Skin of body (tissue), 2 donors: ENCODE results near the gene PML. TPM values are rescaled to one million over a fixed set of nuclear protein-coding genes. Genes with fewer than 3 reads are reported as not detected.
A peak's percentile ranks its signal among the peaks of the same experiment; 100 is the strongest.
"Not testable (repeated sequence)": the region's sequence is repeated elsewhere in the genome, so short reads cannot be mapped to it uniquely, and the experiment has no call there.

Experiments
- DNase-seq: peaks from one replicate; lab custom pipeline; 2025; lab: John Stamatoyannopoulos, UW
- total RNA-seq: library from RNA; depleted of rRNA; stranded (reverse); fragments of >200 nt; gene quantifications from one replicate; pipeline ENCODE4 v1.2.3, GENCODE V29; 2014

PML gene
- total RNA-seq, 1 donor from 2014 or later: 28.6 TPM

DNA sequence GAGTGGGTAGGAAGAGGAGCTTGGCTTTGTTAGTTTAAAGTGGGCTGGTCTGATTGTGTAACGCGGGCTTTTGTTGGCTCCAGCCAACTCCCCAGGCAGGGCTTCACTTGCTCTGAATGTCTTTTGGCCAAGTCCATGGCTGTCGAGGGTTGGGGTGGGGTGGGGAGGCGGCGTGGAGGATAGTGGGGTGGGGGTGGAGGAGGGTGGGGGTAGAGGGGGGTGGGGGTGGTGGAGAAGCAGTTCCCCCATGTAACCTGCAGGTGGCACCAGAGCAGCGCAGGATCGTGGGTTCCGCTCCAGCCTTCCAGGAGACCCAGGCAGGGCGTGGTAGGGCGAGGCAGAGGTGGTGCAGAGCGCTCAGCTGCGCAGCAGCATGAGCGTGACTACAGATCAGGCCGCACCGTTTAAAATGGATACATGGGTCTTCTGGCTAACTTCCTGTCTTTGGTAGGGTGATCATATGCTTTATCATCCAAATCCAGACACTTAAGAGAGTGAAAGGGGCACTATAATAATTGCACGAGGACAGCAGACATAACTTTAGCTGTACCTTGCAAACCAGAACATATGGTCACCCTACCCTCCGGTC is 59.5 kb downstream of the PML start:
- peak; percentile 86 for DNase-seq

DNA sequence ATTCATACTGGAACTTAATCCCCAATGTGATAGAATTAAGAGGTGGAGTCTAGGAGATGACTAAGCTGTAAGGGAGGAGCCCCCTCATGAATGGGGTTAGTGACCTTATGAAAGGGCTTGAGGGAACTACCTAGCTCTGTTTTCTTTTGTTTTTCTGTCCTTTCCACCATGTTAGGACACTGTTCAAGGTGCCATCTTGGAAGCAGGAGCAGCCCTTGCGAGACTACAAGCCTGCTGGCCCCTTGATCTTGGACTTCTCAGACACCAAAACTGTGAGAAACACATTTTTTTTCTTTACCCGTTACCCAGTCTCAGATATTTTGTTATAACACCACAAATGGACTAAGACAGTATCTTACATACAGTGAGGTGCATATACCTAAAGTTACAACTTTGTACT is 61.3 kb downstream of the PML start:
- no peak for DNase-seq

DNA sequence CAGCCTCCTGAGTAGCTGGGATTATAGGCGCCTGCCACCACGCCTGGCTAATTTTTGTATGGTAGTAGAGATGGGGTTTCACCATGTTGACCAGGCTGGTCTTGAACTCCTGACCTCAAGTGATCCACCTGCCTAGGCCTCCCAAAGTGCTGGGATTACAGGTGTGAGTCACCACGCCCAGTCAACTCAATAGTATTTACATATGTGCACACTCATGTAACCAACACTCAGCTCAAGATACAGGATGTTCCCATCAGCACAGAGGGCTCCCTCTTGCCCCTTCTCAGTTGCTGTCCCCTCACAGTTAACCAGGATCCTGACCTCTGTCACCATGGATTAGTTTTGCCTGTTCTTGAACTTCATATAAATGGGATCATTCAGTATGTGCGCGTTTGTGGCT is 61.8 kb downstream of the PML start:
- not testable (repeated sequence) for DNase-seq

DNA sequence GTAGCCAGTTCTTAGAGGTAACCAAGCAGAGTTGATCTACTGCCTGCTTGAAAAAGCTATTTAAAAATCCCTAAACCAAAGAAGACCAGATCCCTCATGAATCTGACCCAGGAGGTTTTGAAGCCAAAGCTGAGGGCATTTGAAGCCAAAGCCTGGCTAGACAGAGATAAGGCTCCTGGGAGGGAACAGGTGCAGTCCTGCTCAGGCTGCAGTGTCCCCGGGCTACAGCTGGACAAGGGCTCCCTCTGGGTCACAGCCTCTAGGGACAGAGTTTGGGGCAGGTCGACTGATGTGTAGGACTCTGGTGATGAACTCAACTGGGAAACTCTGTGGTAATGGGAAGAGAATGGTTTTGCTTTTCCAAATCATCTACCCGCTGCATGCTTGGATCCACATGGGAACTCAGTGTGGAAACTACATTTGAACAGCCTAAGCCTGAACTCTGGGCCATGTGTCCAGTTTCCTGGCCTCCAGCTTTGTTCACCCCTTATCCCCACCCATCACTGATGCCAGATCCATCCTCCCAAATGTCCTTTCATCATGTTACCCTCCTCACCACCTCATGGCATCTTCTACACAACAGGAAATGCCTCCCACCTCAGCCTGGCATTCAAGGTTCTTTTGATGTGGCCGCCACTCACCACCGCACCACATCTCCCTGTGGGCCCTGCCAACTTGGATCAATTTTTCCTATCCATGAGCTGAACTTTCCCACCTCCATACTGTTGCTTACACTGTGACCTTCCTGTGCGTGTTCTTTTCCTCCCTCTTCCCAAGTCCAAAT is 64.7 kb downstream of the PML start:
- not testable (repeated sequence) for DNase-seq

DNA sequence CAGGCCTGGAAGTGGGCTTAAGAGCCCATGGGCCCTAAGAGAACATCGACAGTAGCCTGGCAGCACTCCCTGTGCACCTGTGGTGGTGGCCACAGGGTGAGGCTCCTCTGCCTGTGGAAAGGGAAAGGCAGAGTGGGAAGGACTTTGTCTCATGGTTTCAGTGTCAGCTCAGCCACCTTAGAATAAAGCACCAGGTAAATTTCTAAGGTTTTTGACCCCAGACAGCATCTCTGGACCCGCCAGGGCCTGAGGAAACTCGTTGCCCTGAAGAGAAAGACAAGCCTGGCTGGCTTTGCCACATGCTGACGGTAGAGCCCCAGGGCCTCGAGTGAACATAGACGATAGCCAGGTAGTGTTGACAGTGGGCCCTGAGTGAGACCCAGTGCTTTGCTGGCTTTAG is 65.7 kb downstream of the PML start:
- no peak for DNase-seq

DNA sequence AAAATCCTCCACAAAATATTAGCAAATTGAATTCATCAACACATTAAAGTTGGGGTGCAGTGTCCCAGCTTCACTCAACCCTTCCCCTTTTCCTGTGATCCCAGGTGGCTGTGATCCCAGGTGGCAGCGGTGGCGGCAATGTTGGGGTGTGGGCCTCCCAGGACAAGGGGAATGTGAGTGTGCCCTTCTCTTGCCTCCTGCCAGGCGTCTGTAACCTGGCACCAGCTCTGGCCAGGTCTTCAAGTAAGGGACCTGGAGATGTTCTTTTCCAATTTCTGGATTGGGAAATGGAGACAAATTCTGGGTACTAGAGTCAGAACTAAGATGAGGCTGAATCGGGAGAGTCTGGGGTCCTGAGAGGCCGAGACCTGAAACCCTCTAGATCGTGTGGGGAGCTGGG is 67.7 kb downstream of the PML start:
- no peak for DNase-seq

DNA sequence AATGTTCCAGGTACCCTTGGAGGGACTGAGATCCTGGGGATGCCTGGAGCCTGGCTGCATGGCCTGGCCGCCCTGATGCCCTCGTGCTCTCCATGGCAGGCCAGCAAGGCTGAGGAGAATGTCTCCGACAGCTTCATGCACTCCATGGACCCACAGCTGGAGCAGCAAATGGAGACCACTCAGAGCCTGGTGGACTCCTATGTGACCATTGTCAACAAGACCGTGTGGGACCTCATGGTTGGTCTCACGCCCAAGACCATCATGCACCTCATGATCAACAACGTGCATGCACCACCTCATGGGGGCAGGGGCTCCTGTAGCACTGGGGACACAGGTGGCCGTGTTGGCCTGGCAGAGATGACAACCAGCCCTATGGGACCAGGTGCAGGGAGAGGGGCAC is 68.2 kb downstream of the PML start:
- DNase-seq: no peak

DNA sequence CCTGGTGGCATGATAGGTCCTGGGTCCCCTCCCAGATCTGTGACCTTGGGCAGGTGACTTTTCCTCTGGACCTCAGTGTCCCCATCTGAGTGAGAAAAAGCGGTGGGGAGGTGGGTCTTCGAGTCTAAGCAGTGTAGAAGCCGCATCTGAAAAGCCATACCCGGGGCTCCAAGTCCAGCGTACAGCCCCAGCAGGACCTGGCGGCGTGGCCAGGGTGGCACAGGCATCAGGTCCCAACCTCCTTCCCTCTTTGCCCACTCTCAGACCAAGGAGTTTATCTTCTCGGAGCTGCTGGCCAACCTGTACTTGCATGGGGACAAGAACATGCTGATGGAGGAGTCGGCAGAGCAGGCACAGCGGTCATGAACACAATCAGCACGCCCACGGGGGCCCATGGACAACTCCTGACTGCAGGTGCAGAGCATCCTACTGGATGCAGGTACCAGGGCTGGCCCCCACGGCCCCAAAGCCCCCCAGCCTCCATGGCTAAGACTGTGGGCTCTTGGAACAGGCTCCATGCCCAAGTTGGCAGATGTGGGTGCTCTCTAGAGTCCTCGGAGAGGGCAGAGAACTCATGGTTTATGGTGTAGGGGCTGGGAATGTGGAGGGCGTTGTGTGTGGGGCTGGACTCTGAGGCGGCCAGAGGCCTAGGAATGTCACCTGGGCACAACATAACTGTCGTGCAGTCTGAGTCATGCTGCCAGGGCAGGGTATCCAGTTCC is 69.1 kb downstream of the PML start:
- not testable (repeated sequence) for DNase-seq

DNA sequence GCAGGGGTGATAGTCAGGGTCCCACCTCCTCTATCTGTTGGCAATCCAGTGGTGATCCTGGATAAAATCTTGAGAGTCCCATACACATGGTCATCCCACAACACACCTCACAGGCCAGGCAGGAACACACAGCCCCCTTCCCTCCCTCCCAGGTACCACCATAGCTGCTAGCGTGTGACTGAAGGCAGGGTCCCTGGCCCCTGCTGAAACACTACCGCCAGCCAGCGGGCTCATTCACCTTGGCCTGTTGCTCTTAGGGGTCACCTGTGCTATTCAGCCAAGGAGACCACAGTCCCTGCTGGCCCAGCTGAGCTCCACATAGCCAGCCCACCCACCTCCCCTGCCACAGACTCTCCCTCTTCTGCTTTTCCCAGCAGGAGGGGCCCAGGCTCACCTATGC is 69.7 kb downstream of the PML start:
- DNase-seq: not testable (repeated sequence)

DNA sequence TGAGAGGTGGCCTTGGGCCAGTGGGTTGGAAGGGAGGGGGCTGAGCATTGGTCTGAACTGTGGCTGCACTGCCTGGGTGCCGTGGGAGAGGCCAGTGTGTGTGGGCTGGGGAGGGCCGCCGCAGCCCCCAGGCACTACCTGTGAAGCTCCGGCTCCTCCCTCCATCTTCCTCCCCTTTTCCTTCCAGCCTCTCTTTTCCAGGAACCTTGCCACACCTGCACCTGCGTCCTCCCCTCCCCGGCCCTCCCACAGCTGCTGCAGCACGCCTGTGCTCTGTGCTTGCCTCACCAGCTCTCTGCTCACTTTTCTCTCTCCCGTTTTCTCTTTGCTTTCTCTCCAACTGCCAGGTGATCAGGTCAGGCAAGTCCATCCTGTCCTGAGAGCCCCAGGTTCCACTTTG is 70.3 kb downstream of the PML start:
- not testable (repeated sequence) for DNase-seq

DNA sequence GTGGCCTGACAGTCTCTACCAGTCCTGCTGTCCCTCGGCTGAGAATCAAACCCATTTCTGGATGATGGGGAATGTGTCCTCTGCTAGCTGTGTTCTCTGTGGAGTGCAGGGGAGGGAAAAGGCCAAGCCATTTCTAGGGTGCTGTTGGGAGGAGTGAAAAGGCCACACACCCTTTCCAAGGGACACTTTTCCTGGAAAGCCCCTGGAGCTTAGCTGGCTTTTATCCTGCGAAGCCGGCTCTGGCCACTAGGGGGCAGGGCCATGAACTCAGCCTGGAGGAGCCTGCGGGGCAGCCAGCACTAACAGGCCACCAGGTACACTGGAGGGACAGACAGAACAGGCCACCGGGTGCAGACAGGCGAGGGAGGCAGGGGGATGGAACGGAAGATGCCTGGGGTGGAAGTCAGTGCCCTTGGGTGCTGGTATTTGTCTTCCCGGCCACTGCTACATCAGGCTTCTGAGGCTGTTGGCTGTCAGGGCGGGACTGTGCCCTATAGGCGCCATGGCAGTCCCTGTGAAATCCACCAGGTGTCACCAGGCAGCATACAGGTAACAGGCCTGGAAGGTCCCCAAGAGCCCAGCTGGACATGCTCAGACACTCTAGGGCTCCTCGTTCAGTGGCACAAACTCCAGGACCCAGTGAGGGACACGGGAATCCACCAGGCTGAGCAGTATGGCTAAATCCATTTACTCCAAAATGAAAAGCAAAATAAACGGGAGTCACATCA is 71.3 kb downstream of the PML start:
- DNase-seq: not testable (repeated sequence)

DNA sequence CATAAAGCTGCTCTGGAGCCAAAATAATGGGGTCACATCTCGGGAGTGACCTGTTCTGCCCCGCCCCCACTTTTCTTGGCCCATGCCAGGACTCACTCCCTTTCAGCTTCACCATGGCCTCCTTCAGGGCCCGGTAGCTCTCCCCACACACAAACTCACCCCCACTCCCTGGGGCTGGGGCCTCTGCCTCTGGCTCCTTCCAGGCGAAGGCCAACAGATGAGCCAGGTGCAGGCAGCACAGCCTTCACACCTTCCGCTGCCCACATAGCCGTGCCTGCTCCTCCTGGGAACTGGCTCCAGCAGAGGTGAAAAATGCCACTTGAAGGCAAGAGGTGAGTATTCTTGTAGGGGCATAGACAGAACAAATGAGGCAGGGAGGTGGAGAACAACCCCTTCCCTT is 77.1 kb downstream of the PML start:
- DNase-seq: not testable (repeated sequence)

DNA sequence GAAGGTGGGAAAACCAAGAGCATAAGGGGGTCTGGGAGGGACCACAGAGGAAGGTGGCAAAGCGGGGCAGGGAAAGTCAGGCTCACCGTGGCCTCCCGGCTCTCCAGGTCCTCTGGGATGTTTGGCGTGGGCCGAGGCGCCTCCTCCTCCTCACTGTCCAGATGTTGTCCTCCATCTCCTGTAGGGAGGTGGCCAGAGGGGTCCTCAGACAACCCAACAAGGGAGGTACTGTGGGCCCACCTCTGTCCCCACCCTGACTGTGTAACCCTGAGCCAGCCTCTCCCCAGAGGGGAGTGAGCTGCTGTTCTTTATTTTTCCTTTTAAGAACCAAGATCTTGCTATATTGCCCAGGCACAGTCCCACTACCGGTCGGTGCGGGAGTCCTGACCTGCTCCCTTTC is 77.6 kb downstream of the PML start:
- not testable (repeated sequence) for DNase-seq

DNA sequence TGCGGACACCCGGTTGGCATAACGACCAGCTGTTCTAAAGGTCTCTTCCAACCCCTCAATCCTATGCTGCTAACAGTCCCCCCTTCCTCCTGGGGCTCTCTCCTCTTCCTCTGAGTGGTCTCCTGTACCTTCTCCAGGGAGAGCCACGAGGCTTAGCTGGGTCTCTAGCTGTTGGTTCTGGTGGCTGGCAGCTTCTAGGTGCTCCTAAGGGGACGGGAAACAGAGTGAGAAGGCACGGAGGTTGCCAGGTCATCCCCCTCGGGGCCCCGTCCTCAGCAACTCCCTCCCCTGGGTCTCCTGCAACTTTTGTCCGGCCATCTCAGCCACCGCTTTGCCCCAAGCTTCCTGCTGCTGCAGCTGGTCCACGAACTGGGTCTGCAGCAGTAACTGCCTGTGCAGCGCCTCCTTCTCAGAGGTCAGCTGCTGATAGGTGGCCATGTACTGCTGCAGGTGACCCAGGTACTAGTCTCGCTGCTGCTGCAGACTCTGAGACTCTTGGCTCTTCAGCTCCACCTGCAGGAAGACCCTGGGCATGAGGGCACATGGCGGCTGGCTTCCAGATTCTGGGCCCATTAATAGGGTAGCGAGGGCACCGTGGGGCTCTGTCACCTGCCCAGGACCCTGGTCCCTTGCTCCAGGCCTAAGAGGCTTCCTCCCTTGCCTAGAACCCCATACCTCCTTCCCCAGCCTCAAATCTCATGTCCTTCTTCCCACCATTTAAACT is 78.3 kb downstream of the PML start:
- DNase-seq: not testable (repeated sequence)

DNA sequence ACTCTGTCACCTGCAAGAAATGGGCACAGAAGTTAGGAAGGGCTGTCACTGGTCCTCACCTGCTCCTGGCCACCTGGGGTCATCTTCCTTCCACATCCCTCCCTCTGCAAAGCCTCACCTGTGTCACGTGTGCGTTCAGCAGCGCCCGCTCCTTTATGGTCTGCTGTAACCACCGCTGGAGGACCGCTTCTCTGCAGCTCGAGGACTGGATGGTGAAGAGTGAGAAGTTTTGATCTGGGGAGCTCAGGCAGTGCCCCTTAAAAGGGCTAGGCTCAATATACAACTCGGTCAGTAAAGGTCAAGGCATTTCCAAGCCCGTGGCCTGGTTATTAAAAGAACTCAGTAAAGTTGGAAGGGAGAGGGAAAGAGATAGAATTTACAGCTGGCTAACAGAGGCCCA is 81.3 kb downstream of the PML start:
- DNase-seq: not testable (repeated sequence)

DNA sequence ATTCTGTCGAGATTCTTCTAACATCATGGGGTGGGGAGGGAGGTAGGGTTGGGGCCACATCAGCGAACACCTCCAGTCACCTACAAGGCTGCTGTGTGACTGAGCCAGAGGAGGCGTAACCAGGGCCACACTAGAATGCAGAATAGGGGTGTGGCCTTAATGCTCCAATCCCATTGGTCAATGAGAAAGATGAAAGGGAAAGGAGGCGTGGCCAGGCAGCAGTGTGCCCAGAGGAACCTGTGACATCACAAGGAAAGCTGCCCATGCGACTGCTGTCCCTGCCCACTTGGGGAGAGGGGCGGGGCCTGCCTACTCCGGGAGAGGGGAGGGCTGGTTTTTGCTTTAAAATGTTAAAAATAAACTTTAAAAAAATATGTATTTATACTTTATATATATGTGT is 87.9 kb downstream of the PML start, which contains the start of gene GOLGA6A:
Gene GOLGA6A, minus strand, starts transcription at position 101 of the 400 bp plus-strand sequence. Its CDS starts 41 bp downstream, at position 60.
- not testable (repeated sequence) for DNase-seq

DNA sequence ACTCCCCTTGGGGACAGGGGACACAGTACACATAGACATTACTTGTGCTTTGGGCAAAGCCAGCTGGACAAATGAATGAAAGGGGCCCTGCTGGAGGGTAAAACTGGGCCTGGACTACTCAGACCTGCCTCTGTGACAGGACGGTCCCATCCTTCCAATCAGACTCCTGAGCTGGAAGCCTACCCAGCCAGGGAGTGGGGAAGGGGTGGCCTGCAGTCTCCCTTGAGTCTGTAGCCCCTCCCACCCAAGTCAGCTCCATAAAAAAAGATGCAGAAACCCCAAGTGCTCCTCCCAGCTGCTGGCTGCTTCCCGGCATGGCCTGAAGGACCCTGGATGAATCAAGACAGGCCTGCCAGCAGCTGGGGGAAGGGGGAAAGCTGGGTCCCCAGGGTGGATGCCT is 100.1 kb downstream of the PML start:
- DNase-seq: not testable (repeated sequence)

DNA sequence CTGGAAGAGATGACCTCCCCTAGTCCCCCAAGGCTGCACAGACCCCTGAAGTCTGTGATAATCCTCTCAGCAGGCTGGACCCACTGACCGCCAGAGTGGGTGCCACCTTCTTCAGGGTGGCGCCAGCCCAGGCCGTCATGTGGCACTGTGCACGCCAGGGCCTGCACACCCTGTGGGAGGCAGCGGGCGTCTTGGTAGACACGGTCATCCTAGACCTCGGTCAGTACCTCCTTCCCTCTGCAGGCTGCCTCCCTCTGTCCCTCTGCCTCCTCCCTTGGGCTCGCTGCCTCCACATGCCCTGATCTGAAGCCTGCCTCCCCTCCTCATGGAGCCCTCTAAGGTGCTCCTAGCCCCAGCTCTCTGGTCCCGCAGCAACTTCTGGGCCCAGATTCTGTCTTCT is 101.1 kb downstream of the PML start:
- DNase-seq: not testable (repeated sequence)

DNA sequence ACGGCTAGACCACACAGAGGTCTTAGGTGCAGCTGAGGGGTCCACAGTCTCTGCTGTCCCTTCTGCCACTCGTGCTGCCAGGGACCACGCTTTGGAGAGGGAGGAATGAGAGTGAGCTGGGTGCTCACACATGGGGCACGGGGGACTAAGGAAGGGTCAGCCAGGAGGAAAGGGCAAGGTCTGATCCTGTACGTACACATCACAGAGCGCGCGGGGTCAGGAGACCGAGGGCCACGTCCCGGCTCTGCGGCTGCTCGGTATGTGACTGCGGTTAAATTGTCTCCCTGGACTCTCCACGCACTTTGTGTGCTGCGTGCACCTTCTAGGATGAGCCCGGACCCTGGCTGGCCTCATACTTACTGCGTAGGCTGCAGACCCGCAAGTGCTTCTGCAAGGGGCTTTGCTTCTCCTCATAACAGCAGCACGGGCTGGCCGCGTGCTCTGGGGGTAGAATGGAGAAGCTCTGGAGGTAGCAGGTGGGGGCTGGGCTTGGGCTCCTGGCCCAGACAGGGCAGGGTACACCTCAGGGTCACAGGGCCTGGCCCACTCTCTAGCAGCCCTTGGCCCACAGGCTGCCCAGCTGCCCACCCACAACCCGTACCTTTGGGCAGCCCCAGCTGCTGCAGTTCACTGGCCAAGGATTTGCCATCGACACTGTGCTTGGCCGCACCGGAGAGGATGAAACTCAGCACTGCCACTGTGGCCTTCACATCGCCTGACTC is 102.4 kb downstream of the PML start:
- DNase-seq: not testable (repeated sequence)
